Measurements from ENCODE around the gene UBE2J2. TPM values are rescaled to one million over a fixed set of nuclear protein-coding genes. Genes with fewer than 3 reads are reported as not detected.

Gene UBE2J2
- total and polyA plus RNA-seq, 7 donors, result 32.4 to 63.6 (median 34.2) TPM

DNA sequence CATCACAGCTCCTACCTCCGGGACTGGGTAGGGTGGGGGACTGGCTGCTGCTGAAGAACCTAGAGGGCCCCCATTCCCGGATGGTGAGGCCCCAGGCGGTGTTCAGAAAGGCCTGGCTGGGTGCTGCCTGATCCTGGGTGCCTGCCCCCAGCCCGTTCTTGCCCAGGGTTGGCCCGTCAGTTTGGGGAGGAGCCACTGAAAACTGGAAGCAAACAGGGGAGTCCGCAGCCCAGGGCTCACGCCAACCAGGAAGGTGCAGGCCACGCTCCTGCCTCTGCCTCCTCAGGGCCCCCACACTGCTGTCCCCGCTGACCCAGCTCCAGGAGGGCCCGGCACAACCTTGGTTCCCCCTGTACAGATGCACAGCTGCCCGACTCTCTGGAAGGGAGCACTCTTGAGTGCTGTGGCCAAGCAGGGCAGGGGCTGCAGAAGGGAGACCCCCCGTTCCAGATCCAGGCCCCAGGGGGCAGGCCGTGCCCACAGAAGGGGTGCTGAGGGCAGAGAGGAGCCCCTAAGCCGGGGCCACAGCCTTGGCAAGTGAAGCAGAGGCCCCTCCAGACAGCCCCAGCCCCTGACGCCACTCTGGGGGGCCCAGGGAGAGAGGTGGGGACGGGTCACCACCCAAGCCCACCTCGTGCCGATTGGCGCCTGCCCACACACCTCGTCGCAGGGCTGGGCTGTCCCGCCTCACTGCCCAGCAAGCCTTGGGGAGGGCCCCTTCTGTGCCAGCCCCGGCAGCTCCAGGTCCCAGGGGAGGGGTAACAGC is 32.6 kb downstream of the UBE2J2 start:
- DNase-seq, result no peak
- intact Hi-C loops (cut with DNase I), result no loop called here
- Histone ChIP-seq H3K4me3 (no peak overlapping the region), H3K9me3 (no peaks in the 10 kb centered on the region), H3K4me1 (peaks cover 0 to 13% (median under 1%) of the 10 kb centered on the region in 4 donors), H3K36me3 (no peaks in the 10 kb centered on the region), H3K27me3 (peaks cover 8 to 39% (median 33%) of the 10 kb centered on the region in 3 donors), H3K27ac (no peak overlapping the region)
- no peak for TF ChIP-seq EP300 (IDR thresholded peaks at IDR 0.05)
- TF ChIP-seq, protein P1, sequence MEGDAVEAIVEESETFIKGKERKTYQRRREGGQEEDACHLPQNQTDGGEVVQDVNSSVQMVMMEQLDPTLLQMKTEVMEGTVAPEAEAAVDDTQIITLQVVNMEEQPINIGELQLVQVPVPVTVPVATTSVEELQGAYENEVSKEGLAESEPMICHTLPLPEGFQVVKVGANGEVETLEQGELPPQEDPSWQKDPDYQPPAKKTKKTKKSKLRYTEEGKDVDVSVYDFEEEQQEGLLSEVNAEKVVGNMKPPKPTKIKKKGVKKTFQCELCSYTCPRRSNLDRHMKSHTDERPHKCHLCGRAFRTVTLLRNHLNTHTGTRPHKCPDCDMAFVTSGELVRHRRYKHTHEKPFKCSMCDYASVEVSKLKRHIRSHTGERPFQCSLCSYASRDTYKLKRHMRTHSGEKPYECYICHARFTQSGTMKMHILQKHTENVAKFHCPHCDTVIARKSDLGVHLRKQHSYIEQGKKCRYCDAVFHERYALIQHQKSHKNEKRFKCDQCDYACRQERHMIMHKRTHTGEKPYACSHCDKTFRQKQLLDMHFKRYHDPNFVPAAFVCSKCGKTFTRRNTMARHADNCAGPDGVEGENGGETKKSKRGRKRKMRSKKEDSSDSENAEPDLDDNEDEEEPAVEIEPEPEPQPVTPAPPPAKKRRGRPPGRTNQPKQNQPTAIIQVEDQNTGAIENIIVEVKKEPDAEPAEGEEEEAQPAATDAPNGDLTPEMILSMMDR (IDR thresholded peaks at IDR 0.05), result no peak
- no peak for TF ChIP-seq POLR2A (IDR thresholded peaks at IDR 0.05)
- no peak for TF ChIP-seq POLR2AphosphoS5 (IDR thresholded peaks at IDR 0.05)
- WGBS, 2 donors, result 33 to 63% methylated on average over 23 of the region's 23 CpGs

DNA sequence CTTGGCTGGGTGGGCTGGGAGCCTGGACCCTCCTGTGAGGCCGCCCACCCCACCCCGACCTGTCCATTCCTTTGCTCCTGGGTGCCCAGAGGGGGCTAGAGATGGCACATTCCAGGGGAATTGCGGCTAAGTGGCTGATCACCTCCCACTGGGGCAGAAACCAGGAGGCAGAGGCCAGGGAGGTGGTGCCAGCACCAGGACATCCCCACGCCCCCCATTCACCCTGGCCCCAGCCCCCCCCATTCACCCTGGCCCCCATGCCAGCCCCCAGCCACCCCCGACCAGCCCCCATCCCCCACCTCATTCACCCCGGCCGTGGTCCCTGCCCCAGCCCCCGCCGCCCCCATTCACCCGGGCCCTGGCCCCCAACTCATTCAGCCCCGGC is 33.3 kb downstream of the UBE2J2 start:
- H3K27me3 ChIP-seq, result peaks cover 8 to 33% (median 26%) of the 10 kb centered on the region in 3 donors
- no peaks in the 10 kb centered on the region for H3K9me3 ChIP-seq
- no peak for TF ChIP-seq POLR2A (IDR thresholded peaks at IDR 0.05)
- H3K27ac ChIP-seq, result no peak overlapping the region
- intact Hi-C loops (cut with DNase I), result no loop called here
- no peaks in the 10 kb centered on the region for H3K36me3 ChIP-seq
- 39 to 67% methylated on average over 11 of the region's 11 CpGs for WGBS, 2 donors
- no peak overlapping the region for H3K4me3 ChIP-seq
- H3K4me1 ChIP-seq, result peaks cover 0 to 13% (median 0%) of the 10 kb centered on the region in 4 donors
- no peak for DNase-seq

DNA sequence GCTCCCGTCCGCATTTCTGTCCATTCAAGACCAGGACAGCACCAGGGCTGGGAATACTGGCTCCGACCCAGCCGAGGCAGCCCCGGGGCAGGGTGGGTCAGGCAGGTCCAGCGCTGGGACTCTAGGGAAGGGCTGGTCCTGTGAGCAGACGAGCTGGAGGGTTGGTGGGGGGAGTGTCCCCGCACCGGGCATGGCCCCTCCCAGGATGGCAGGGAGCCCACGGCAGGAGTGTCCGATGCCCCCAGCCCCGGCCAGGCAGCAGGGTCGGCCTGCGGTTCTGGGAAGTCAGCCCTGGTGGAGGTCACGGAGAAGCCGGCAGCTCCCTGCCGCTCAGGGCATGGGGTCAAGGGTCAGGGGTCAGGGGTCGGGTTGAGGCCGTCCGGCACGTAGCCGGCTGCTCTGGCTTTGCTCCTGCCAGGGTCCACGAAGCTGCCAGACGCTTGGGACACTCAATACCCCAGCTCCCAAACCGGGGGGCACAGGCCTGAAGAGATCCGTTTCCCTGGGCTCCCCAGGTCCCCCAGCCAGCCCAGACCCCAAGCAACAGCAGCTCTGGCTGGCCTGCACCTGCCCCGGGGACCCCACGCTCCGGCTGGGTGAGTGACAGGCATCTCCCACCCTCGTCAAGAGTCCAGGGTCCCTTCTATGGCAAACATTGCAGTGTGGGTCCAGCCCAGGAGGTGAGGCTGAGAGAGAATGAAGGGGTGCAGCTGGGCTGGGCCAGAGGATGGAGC is 33.9 kb downstream of the UBE2J2 start:
- TF ChIP-seq EP300 (IDR thresholded peaks at IDR 0.05) (no peak), POLR2AphosphoS5 (IDR thresholded peaks at IDR 0.05) (no peak)
- 8 to 45% methylated on average over 30 of the region's 30 CpGs for WGBS, 2 donors
- H3K27ac ChIP-seq, result no peak overlapping the region
- no peaks in the 10 kb centered on the region for H3K9me3 ChIP-seq
- intact Hi-C loops (cut with DNase I), result no loop called here
- peaks cover 8 to 31% (median 24%) of the 10 kb centered on the region in 3 donors for H3K27me3 ChIP-seq
- H3K4me1 ChIP-seq, result peaks cover 0 to 13% (median 0%) of the 10 kb centered on the region in 4 donors
- no peak for DNase-seq
- H3K4me3 ChIP-seq, result no peak overlapping the region
- no peaks in the 10 kb centered on the region for H3K36me3 ChIP-seq

DNA sequence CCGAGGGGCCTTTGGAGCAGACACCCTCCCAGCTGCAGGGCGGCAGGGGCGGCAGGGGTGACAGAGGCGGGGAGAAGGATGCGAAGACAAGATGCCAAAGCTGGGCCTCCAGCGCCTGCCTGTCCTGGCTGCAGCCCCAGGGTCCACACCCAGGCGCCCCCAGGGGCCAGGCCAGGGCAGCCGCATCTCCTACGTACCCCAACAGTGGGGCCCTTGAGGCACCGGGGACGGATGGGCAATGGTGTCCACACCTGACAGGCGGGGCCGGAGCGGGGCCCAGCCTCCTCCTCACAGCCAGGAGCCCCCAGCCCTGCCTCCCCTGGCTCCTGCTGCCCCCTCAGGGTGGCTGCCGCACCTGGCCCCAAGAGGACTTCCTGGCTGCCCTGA is 34.4 kb downstream of the UBE2J2 start:
- peaks cover 0 to 13% (median 0%) of the 10 kb centered on the region in 4 donors for H3K4me1 ChIP-seq
- peaks cover 8 to 31% (median 24%) of the 10 kb centered on the region in 3 donors for H3K27me3 ChIP-seq
- TF ChIP-seq POLR2AphosphoS5 (IDR thresholded peaks at IDR 0.05), result no peak
- TF ChIP-seq, protein P1 (IDR thresholded peaks at IDR 0.05), result no peak
- TF ChIP-seq POLR2A (IDR thresholded peaks at IDR 0.05), result no peak
- no peak for TF ChIP-seq EP300 (IDR thresholded peaks at IDR 0.05)
- no peak overlapping the region for H3K4me3 ChIP-seq
- no peaks in the 10 kb centered on the region for H3K36me3 ChIP-seq
- intact Hi-C loops (cut with DNase I), result no loop called here
- H3K27ac ChIP-seq, result no peak overlapping the region
- H3K9me3 ChIP-seq, result no peaks in the 10 kb centered on the region
- no peak for DNase-seq
- 24 to 64% methylated on average over 15 of the region's 15 CpGs for WGBS, 2 donors

DNA sequence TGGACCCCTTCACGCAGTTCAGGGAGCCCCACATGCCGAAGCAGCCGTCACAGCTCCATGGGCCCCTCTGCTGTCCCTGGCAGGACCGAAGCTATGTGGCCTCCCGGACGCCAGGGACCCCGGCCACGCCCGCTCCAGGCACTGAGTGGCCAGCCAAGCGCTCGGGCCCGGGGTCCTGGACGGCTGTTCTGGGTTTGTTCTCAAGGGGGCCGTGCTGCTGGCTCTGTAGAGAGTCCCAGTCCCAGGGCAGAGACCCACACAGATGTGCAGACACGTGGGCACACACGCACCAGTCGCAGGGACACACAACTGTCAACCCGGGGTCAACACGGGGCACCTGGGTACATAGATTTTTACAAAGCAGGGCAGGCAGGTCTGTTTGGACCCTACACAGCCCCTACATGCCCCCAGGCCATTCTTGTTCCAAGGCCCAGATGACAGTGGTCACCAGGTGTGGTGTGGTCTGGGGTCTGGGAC is 34.9 kb downstream of the UBE2J2 start:
- TF ChIP-seq, protein P1 (IDR thresholded peaks at IDR 0.05), result no peak
- TF ChIP-seq POLR2A (IDR thresholded peaks at IDR 0.05), result no peak
- TF ChIP-seq POLR2AphosphoS5 (IDR thresholded peaks at IDR 0.05), result no peak
- TF ChIP-seq EP300 (IDR thresholded peaks at IDR 0.05), result no peak
- H3K9me3 ChIP-seq, result no peaks in the 10 kb centered on the region
- no peak overlapping the region for H3K4me3 ChIP-seq
- peaks cover 0 to 15% (median 0%) of the 10 kb centered on the region in 4 donors for H3K4me1 ChIP-seq
- intact Hi-C loops (cut with DNase I), result no loop called here
- peaks cover 8 to 31% (median 24%) of the 10 kb centered on the region in 3 donors for H3K27me3 ChIP-seq
- no peaks in the 10 kb centered on the region for H3K36me3 ChIP-seq
- no peak overlapping the region for H3K27ac ChIP-seq
- WGBS, 2 donors, result 18 to 67% methylated on average over 19 of the region's 19 CpGs
- DNase-seq, result no peak
